HuH-7 (cell line): Measurements from ENCODE around the gene YTHDF2.
A peak's percentile ranks its signal among the peaks of the same experiment; 100 is the strongest.
"Not testable (repeated sequence)": the region's sequence is repeated elsewhere in the genome, so short reads cannot be mapped to it uniquely, and the experiment has no call there.

Experiments used
- DNase-seq: peaks from one replicate; pipeline ENCODE4 v3.0.0; 2011; ENCODE audit warnings: low spot score

Gene YTHDF2

DNA sequence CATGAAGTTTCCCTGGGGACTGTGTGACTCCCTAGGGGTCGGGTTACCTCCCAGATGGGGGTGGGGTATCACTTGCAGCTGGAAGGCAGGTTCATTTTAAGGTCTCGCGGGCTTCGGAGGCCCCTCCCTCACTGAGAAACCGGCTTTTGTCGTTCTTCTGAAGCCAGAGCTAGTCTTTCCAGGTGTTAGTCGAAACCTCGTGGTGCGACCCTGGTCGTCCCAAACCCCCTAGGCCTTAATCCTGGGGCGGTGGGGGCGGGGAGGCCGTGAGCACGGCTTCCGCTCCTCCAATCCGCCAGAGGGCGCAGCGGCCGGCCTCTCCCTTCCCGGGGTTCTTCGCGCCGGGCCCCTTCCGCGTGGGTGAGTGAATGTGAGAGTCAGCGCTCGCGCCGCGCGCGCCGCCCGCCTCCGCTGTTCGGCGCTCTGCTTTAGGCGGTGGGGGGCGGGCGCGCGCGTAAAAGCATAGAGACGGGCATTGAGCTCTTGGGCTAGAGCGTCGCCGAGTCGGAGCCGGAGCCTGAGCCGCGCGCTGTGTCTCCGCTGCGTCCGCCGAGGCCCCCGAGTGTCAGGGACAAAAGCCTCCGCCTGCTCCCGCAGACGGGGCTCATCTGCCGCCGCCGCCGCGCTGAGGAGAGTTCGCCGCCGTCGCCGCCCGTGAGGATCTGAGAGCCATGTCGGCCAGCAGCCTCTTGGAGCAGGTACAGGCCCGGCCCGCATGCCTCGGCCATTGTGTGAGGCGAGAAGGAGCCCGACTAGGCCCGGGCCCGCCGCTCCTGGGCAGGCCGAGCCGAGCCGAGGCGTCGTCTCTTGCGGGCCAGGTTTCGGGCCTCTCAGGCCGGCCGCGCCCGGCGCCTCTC, at the start of gene YTHDF2:
YTHDF2 (plus strand) TSS at position 491 of the 857 bp plus-strand sequence; CDS start at position 672, 181 bp downstream.
- DNase-seq = peak; percentile 91

DNA sequence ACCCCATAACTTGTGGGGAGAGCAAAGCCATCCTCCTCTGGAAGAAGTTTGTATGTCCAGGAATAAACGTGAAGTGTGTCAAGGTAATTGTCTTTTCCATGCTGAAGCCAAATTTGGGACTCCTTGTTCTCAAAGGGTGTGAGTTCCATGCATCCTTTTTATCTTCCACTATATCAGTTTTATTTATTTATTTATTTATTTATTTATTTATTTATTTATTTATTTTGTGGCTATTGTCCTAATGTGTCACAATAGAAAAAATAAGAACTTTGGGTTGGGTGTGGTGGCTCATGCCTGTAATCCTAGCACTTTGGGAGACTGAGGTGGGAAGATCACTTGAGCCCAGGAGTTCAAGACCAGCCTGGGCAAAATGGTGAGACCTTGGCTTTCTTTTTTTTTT, 45.1 kb upstream of the YTHDF2 start:
- not testable (repeated sequence) for DNase-seq

DNA sequence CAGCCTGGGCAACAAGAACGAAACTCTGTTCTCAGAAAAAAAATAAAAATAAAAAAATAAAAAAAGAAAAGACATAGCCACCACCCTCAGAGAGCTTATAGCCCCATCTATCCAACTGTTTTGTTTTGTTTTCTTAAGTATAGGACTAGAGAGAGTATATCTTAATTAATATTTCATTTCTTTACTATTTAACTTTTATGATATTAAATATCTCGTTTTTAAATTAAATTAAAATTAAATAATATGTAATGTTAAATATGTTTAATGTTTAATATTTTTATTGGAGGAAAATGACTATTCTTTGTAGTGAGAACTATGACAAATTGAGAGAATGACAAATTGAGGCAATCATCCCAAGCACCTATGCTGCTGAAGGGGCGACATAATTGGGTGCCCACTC, 33.1 kb upstream of the YTHDF2 start:
- no peak for DNase-seq

DNA sequence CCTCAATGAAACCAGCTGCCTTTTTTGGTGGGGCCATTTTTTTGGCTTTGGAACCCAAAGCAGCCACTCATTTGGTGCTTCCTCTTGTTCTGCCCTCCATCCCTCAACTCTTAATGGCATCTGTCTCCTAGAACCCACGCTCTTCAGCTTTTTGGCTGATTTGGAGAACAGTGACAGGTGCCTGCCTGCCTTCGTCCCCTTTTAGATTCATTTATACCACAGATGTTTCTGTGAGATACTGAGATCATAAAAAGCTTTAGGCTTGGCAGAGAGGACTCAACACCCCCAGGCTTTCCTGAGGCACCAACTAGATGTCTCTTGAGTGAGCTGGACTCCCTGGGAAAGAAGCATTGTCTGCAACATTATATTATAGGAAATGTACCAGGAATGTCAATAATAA, 20.4 kb upstream of the YTHDF2 start:
- DNase-seq = no peak

DNA sequence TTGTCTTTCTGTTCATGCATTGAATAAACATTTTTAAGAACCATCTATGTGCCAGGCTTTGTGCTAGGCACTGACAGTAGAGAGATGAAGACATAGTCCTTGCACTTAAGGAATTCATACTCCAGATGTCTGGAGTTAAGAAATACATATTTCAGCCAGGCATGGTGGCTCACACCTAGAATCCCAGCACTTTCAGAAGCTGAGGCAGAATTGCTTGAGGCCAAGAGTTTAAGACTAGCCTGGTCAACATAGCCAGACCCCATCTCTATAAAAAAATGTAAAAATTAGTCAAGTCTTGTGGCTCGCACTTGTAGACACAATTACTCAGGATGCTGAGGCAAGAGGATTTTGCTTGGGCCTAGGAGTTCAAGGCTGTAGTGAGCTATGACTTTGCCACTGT, 18.6 kb upstream of the YTHDF2 start:
- DNase-seq = no peak

DNA sequence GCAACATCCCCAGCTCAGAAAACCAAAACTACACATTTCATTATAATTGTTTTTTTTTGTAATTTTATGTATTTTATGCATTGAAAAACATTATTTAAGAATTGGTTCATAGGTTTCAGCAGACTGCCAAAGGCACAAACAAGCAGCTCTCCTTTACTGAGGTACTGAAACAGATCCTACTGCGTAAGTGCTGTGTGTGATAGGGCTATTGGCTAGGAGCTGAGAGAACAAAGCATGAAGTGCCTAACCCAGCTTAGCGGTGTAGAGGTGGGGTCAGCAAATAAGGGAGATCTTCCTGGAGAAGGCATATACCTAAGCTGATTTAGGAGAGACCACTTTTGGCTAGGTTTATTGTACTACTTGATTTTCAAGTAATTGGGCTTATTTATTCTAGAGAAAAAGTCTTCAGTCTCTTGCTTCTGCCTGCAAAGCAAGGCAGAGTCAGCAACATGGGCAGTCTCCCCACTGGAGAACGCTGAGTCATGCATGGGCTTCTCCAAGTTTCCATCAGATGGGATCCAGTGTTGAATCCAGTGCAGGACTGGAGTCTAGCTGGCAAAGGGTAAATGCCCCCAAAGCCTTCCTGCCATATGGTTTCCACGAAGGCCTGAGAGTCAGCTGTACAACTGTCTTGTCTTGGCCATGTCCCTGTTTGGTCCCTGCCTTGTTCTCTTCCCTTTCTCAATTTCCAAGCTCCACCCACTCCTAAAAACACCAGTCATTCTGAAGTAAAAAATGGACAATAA, 18.0 kb upstream of the YTHDF2 start:
- DNase-seq = peak; percentile 17

DNA sequence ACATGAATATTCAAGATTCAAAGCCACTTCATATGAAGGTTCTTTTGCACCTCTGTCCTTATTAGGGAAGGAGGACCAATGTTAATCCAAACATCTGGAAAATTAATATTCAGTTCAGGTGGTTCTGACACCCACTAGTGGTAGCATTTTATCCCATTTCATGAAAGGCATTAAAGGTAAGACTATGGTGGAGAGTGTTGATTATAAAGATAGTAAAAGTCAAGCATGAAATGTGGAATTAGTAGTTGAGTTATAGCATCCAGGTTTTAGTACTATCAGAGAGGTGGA, 17.5 kb upstream of the YTHDF2 start:
- no peak for DNase-seq

DNA sequence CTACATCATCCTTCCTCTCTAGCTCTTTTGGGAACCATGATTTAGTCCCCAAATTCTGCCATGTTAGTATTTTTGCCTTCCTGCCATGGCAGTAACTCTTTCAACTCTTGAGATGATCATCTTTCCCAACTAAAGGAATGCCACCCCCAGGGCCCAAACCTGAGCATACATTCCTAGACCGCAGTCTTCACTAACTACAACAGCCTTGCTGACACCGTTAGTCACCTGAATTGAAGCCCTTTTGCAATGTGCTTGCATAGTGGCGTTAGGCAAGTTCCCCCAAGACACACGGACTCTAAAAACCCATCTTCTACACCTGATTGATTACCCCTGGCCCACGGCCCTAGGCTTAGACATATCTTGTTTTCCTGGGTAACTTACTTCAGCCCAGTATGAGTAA, 16.4 kb upstream of the YTHDF2 start:
- DNase-seq = no peak

DNA sequence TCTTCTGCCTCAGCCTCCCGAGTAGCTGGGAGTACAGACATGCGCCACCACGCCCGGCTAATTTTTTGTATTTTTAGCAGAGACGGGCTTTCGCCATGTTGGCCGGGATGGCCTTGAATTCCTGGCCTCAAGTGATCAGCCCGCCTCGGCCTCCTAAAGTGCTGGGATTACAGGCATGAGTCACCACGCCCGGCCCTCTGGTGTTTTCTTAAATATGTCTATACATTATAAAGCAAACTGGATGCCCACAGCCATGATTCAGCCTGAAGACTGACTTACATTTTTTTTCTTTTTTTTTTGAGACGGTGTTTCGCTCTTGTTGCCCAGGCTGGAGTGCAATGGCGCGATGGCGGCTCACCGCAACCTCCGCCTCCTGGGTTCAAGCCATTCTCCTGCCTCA, 14.8 kb upstream of the YTHDF2 start:
- not testable (repeated sequence) for DNase-seq

DNA sequence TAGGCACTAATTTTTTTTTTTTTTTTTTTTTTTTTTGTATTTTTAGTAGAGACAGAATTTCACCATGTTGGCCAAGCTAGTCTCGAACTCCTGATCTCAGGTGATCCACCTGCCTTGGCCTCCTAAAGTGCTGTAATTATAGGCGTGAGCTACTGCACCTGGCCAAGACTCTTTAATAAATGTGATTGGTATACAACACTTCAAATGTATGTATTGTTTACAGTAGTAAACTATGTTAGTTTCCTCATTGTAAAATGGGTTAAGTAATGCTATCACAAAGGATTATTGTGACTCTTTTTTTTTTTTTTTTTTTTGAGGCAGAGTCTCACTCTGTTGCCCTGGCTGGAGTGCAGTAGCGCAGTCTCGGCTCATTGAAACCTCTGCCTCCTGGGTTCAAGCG, 11.4 kb upstream of the YTHDF2 start:
- not testable (repeated sequence) for DNase-seq

DNA sequence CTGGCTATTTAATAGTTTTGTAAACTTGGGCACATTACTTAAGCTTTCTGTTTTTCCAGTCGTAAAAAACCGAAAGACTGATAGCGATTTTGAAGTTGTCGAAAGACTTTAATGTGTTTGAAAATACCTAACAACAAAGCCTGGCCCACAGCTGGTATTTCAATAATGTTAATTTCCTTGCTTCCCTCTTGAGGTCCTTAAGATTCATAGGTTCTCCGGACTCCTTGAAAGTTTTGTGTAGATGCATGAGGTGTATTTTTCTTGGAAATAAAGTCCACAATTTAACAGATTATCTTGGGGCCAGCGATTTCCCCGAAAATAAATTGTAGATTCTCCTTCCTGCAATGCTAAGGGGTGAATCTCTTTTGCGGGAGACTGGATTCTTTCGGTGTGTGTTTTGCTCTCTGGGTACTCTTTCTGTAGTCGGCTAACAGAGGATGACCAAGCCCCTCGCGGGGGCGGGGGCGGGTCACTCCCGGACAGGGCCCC, 735 bp upstream of the YTHDF2 start:
- DNase-seq = no peak

DNA sequence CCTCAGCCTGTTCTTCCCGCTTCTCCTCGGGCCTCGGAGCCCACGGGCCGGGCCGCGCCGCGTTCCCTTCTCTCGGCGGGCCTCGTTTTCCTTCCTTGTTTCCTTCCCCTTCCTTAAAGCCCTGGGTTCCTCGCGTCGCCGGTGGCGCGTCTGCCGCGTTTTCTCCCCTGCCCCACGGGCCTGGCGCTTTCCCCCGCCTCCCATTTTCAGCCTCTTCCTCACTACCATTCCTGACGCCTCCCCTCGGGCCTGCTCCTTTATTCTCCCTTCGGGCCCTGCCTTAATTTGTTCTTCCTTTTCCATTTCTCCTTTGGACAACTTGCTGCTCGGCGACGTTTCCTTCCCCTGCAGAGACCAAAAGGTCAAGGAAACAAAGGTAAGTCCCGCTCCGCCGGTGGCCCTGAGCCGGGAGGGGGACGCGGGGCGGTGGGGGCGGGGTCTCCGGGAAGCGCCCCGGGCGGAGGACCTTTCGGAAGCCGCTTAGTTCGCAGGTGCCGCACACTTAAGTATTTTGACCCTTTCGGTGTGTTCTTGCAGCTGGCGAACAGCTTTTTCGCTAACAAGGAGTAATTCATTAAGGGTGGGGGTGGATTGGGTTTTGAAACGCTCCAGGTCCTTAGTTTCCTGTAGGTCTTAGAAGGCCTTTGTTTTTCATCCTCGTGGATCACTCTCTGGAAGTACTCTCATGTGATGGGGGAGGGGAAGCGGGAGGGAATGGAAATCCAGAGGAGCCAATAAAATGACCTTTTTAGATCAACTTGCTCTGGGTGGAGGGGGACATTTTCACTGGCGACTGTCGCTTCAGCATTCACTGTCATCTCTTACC, 780 bp downstream of the YTHDF2 start:
- DNase-seq = peak; percentile 43

DNA sequence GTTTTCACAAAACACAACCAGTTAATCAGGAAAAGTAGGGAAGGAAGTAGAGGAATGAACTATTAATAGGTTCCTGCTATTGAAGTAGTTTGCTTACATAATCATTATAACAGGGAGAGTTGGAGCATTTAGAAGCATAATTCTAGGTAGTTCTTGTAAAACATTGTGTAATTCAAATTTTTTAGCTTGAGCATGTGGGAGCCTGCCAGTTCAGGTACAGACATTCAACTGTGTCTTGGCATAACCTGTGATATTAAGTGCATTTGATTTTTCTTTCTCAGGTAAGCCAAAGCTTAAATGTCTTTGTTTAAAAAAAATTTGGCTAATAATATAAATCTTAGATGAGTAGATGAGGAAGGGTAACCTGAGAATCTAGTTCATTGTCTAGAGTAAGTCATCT, 3.4 kb downstream of the YTHDF2 start:
- DNase-seq = no peak

DNA sequence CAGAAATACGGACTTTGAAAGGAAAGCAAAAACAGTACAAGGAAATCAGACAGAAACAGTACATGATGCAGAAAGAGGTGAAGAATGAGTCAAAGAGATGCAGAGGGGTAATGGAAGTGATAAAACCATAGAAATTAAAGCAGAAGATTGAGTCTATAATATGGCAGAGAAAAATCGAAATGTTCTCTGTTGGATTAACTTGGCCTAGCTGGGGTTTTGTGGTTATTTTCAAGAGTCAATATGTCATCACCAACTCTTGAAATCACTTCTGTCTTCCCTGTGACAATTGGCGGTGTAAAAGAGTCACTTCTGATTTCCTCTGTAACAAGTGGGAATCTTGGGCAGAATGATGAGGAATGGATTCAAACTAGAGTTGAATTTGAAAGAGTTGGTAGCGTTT, 7.4 kb downstream of the YTHDF2 start:
- DNase-seq = no peak

DNA sequence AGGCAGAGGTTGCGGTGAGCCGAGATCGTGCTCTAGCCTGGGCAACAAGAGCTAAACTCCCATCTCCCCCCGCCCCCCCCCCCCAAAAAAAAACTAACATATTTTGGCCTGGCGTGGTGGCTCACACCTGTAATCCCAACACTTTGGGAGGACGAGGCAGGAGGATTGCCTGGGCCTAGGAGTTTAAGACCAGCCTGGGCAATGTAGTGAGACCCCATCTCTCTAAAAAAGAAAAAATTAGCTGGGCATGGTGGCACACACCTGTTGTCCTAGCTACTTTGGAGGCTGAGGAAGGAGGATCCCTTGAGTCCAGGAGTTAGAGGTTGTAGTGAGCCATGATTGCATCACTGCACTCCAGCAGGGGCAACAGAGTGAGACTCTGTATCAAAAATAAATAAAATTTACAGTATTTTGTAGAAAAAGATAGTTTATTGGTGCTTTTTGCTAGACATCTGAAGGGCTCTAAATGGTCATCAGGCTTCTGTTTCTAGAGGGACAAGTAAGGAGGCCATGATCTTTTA, 9.0 kb downstream of the YTHDF2 start:
- DNase-seq = no peak

DNA sequence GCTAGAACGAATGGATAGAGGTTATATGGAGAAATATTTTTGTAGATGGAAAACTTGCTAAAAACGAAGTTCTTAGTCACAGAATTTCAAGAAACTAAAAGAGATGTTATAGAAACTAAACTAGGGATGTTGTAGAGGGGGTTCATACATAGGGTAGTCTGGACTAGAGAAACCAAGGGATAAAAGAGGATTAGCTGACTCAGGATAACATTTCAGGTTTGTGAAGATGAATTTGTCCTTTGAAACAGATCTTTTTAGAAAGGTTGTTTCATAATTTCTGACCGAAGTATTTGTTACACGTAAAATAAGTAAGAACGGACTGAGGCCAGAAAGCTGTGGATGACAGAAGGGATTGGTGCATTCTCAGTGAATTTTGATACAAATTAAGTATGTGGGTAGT, 13.6 kb downstream of the YTHDF2 start:
- no peak for DNase-seq

DNA sequence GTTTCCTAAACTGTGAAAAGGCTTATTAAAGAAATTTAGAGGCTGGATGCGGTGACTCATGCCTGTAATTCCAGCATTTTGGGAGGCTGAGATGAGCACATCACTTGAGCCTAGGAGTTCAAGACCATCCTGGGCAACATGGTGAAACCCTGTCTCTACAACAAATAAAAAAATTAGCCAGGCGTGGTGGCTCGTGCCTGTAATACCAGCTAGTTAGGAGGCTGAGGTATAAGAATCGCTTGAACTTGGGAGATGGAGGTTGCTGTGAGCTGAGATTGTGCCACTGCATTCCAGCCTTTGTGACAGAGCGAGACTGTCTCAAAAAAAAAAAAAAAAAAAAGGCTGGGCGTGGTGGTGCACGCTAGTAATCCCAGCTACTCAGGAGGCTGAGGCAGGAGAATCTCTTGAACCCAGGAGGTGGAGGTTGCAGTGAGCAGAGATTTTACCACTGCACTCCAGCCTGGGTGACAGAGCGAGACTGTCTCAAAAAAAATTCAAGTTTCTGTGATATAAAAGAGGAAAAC, 14.1 kb downstream of the YTHDF2 start:
- not testable (repeated sequence) for DNase-seq

DNA sequence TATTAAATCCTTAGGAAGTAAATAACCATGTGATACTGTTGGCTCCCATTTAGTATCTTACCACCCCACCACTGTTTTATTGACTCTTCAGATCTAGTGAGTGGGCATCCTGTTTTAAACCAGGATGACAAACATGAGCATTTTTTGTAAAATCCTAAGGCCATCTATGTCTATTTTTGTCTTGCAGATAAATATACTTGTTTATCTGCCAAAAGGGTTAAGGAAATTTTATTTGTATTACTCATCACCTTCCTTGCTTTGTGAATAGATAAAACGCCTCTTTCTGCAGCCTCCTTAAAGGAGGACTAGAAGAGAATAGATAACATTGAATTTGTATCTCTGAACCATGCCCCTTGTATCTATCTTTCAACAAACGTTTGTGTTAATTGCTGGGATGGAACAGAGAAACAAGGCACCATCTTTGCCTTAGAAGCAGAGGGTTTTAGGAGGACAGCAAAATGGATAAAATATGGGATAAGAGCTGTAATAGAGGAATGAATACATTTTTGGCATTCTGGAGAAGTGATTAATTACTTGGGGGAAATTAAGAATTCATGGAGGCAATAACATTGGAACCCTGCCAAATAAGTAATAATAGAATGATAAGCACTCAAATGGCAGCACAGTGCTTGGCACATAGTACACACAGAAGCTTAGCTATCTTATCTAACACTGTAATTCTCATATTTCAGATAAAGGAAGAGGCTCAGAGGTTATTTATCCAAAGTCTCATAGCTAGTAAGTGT, 14.7 kb downstream of the YTHDF2 start:
- DNase-seq = no peak

DNA sequence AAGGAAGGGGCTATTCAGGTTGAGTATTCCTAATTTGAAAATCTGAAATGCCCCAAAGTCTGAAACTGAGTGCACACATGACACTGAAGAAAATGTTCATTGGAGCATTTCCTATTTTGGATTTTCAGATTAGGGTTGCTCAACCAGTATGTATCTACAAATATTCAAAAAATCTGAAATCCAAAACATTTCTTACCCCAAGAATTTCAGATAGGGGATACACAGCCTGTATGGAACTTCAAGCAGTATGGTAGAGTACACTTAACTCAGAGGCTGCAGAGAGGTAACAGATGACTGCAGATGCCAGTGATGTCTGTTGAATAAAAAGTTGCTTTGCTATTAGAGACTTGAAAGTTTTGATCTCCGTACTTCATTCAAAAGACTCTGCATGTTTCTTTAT, 19.0 kb downstream of the YTHDF2 start:
- no peak for DNase-seq

DNA sequence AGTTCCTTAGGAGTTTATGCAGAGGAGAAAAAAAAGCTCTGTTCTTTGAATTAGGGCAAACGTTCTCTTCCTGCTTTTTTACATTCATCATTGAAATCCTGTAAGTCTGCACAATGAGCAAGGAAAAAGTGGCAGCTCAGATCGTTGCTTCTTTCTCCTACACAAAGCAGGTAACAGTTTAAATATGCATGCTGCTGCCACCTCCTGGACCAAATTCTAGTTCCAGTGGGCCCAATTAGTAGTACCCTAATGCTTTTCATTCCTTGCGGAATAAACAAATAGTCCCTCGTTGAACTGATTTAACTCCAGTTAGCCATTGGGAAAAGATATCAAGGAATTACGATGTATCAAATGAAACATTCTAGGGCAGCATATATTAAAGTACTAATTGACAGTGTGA, 20.1 kb downstream of the YTHDF2 start:
- no peak for DNase-seq

DNA sequence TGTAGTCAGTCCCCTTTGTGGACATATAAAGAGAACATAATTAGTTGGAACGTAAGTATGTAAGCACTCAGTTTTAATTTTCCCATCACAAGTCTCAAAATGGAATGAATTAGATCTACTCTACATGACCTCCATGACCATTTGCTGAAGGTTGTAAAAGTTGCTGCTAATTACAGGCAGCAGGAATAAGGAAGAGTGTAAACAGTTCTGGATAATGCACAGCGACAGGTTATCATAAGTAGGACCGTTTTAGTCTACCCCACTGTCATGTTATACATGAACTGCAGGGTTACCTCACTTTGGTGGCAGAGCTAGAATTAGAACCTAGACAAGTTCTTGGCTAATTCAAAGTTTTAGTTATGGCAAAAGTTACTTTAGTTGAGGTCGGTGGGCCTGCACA, 21.7 kb downstream of the YTHDF2 start:
- no peak for DNase-seq
